Colonic mucosa (tissue), 4 donors: ENCODE data around the gene RYR1. TPM values are rescaled to one million over a fixed set of nuclear protein-coding genes. Genes with fewer than 3 reads are reported as not detected.
"Not testable (repeated sequence)": the region's sequence is repeated elsewhere in the genome, so short reads cannot be mapped to it uniquely, and the experiment has no call there.

Experiments
- DNase-seq: peaks from one replicate; pipeline ENCODE4 v3.0.0-alpha.2; 2020
- H3K27ac ChIP-seq: fragments of 200-600 bp; one replicate; pipeline ENCODE4 v1.8.0; 2021
- H3K27me3 ChIP-seq: fragments of 200-600 bp; one replicate; pipeline ENCODE4 v1.8.0; 2021
- H3K36me3 ChIP-seq: fragments of 200-600 bp; one replicate; pipeline ENCODE4 v1.8.0; 2021
- H3K4me1 ChIP-seq: fragments of 200-600 bp; one replicate; pipeline ENCODE4 v1.8.0; 2021; ENCODE audit warnings: mild to moderate bottlenecking
- H3K4me3 ChIP-seq: fragments of 200-600 bp; one replicate; pipeline ENCODE4 v1.8.0; 2021
- H3K9ac ChIP-seq, 2 donors: one replicate each; pipeline ENCODE4 v1.7.0; 2013; ENCODE audit warnings: control low read depth in 2 of 2, low read depth in 2 of 2, low read length in 2 of 2
- H3K9me3 ChIP-seq: fragments of 200-600 bp; one replicate; pipeline ENCODE4 v1.8.0; 2021
- CTCF ChIP-seq: fragments of 200-600 bp; IDR thresholded peaks from one replicate; pipeline ENCODE4 v1.8.0; 2022; ENCODE audit warnings: antibody characterized with exemption, mild to moderate bottlenecking
- intact Hi-C: fragments of 100-400 bp; cut with DNase I; formaldehyde crosslinking; loops from one replicate; pipeline ENCODE4 v1.14.1; 2022
- total RNA-seq, 2 donors: library from RNA; stranded (reverse); fragmentation: NEBNext Ultra II Directional in 1 of 2; extraction: Animal tissue kit (Norgen Biotek cat#: 25700) in 1 of 2; gene quantifications; one replicate each; pipeline ENCODE4 v1.2.1, GENCODE V29; 2021
- donor health status: healthy.
- donor health status: DM: no; HTN: no; CAD: no.
- donor health status: DM: no; HTN: no; CAD: no.

The RYR1 gene
- total RNA-seq, 2 donors from 2014 or later: 0.64 to 0.89 TPM

- Histone ChIP-seq H3K4me3 (peak overlapping the region; percentile 97), H3K4me1 (peaks cover 7% of the 10 kb centered on the region), H3K9me3 (no peaks in the 10 kb centered on the region), H3K27me3 (no peaks in the 10 kb centered on the region), H3K27ac (peak overlapping the region; percentile 84), H3K36me3 (no peaks in the 10 kb centered on the region), H3K9ac (peak overlapping the region; percentile 8 to 26)
- DNase-seq: no peak
- intact Hi-C loops: loop anchor here (10.0 kb wide), 1 partner anchor 212 kb away; the partner anchor contains the start of genes EIF3K and MAP4K1
- no peak for TF ChIP-seq CTCF
Observed at GRCh38 chr19:38402623-38402966, 30.9 kb upstream of the RYR1 start.

GRCh38 chr19:38402967-38403674 is 30.4 kb upstream of the RYR1 start, which contains the start of gene FAM98C:
Gene FAM98C, plus strand, starts transcription at chr19:38403093. Its CDS starts 61 bp downstream, at chr19:38403154.
- DNase-seq: peak; percentile 97
- intact Hi-C loops: loop anchor here (10.0 kb wide), 1 partner anchor 212 kb away; the partner anchor contains the start of genes EIF3K and MAP4K1
- TF ChIP-seq CTCF: peak; percentile 99
- Histone ChIP-seq H3K36me3 (no peaks in the 10 kb centered on the region), H3K4me1 (peaks cover 7% of the 10 kb centered on the region), H3K9me3 (no peaks in the 10 kb centered on the region), H3K9ac (peak within 1 kb of the TSS; percentile 92 to 99), H3K27ac (peak within 1 kb of the TSS; percentile 84), H3K27me3 (no peaks in the 10 kb centered on the region), H3K4me3 (peak within 1 kb of the TSS; percentile 97)

GRCh38 chr19:38404858-38405257 is 28.6 kb upstream of the RYR1 start:
- no peak overlapping the region for H3K27ac ChIP-seq
- H3K9me3 ChIP-seq: no peaks in the 10 kb centered on the region
- no peaks in the 10 kb centered on the region for H3K36me3 ChIP-seq
- H3K27me3 ChIP-seq: no peaks in the 10 kb centered on the region
- no peak for TF ChIP-seq CTCF
- no peak overlapping the region for H3K4me3 ChIP-seq
- DNase-seq: no peak
- peaks cover 7% of the 10 kb centered on the region for H3K4me1 ChIP-seq
- H3K9ac ChIP-seq: peak overlapping the region in 1 of 2 donors; percentile 35
- intact Hi-C loops: loop anchor here (10.0 kb wide), 1 partner anchor 210 kb away; the partner anchor contains the start of genes EIF3K and MAP4K1

GRCh38 chr19:38405276-38405675 is 28.2 kb upstream of the RYR1 start:
- no peak overlapping the region for H3K27ac ChIP-seq
- H3K36me3 ChIP-seq: no peaks in the 10 kb centered on the region
- intact Hi-C loops: loop anchor here (10.0 kb wide), 1 partner anchor 210 kb away; the partner anchor contains the start of genes EIF3K and MAP4K1
- H3K4me1 ChIP-seq: peaks cover 7% of the 10 kb centered on the region
- no peaks in the 10 kb centered on the region for H3K27me3 ChIP-seq
- DNase-seq: no peak
- no peaks in the 10 kb centered on the region for H3K9me3 ChIP-seq
- TF ChIP-seq CTCF: no peak
- H3K4me3 ChIP-seq: no peak overlapping the region
- H3K9ac ChIP-seq: no peak overlapping the region

- H3K27me3 ChIP-seq: no peaks in the 10 kb centered on the region
- DNase-seq: no peak
Observed at GRCh38 chr19:38409631-38410133, 23.8 kb upstream of the RYR1 start.

GRCh38 chr19:38410407-38410806 is 23.1 kb upstream of the RYR1 start:
- H3K36me3 ChIP-seq, H3K9me3 ChIP-seq, H3K4me3 ChIP-seq, H3K27ac ChIP-seq, intact Hi-C loops, H3K4me1 ChIP-seq, H3K9ac ChIP-seq, DNase-seq, H3K27me3 ChIP-seq: not testable (repeated sequence)

More at GRCh38 chr19:38409631-38410133, 23.8 kb upstream of the RYR1 start:
- Histone ChIP-seq H3K4me1 (no peaks in the 10 kb centered on the region), H3K36me3 (no peaks in the 10 kb centered on the region), H3K9ac (no peak overlapping the region), H3K4me3 (no peak overlapping the region), H3K9me3 (no peaks in the 10 kb centered on the region), H3K27ac (no peak overlapping the region)
- no peak for TF ChIP-seq CTCF
- intact Hi-C loops: loop anchor here (10.0 kb wide), 1 partner anchor 205 kb away; the partner anchor contains the start of genes EIF3K and MAP4K1
